H1 (cell line): Measurements from ENCODE around the gene UBE2J1. TPM values are rescaled to one million over a fixed set of nuclear protein-coding genes. Genes with fewer than 3 reads are reported as not detected.
A peak's percentile ranks its signal among the peaks of the same experiment; 100 is the strongest.
"Not testable (repeated sequence)": the region's sequence is repeated elsewhere in the genome, so short reads cannot be mapped to it uniquely, and the experiment has no call there.

Source experiments
- CTCF ChIA-PET: fragments of 300-600 bp; sonication (Branson Sonifier 250); formaldehyde crosslinking; loops from one replicate; lab custom pipeline; 2021; ENCODE audit not compliant: partially characterized antibody; lab: Charles Lee
- POLR2A ChIA-PET: fragments of 300-600 bp; sonication (Branson Sonifier 250); formaldehyde crosslinking; loops from one replicate; lab custom pipeline; 2021; ENCODE audit warnings: inconsistent platforms; ENCODE audit not compliant: partially characterized antibody; lab: Charles Lee
- DNase-seq, 2 experiments: peaks; one replicate each; pipeline versions ENCODE4 v3.0.0 to v3.0.0-alpha.2; 2010 to 2022; ENCODE audit warnings: low spot score in 2 of 2, low read depth in 1 of 2, mixed read lengths in 1 of 2
- FAIRE-seq: peaks from 2 replicates; lab custom pipeline; 2011; peaks lifted over from hg19 to GRCh38; lab: Jason Lieb, UNC
- H2AFZ ChIP-seq: 2 replicates; pipeline ENCODE4 v1.8.1; 2012; ENCODE audit warnings: low read length, inconsistent platforms
- H2AK5ac ChIP-seq: 2 replicates; pipeline ENCODE4 v1.6.1; 2013; ENCODE audit warnings: low read depth, low read length
- H2BK120ac ChIP-seq: replicated peaks from 2 replicates; pipeline ENCODE3; 2013; ENCODE audit warnings: low read depth, low read length, inconsistent platforms
- H2BK12ac ChIP-seq: 2 replicates; pipeline ENCODE4 v1.6.1; 2013; ENCODE audit warnings: low read depth, low read length
- H2BK15ac ChIP-seq: 2 replicates; pipeline ENCODE4 v1.6.1; 2013; ENCODE audit warnings: low read length
- H2BK20ac ChIP-seq: 2 replicates; pipeline ENCODE4 v1.6.1; 2013; ENCODE audit warnings: low read length
- H2BK5ac ChIP-seq: 2 replicates; pipeline ENCODE4 v1.6.1; 2013; ENCODE audit warnings: low read depth, low read length
- H3K14ac ChIP-seq: 2 replicates; pipeline ENCODE4 v1.6.1; 2013; ENCODE audit warnings: inconsistent platforms; ENCODE audit not compliant: insufficient read length
- H3K18ac ChIP-seq: 2 replicates; pipeline ENCODE4 v1.6.1; 2013; ENCODE audit warnings: low read length; ENCODE audit errors: extremely low read depth
- H3K23ac ChIP-seq: 2 replicates; pipeline ENCODE4 v1.6.1; 2013; ENCODE audit warnings: inconsistent platforms; ENCODE audit not compliant: insufficient read length
- H3K23me2 ChIP-seq: 2 replicates; pipeline ENCODE4 v1.6.1; 2013; ENCODE audit warnings: low read depth, low read length
- H3K27ac ChIP-seq: 2 replicates; pipeline ENCODE4 v1.6.1; 2011; ENCODE audit warnings: low read depth, low read length, inconsistent platforms
- H3K27me3 ChIP-seq, 4 experiments: replicated peaks in 1 of 4; 1 replicate in 1 of 4; 2 replicates in 3 of 4; pipeline versions ENCODE4 v1.6.1 to v1.8.1; 2011 to 2013; ENCODE audit warnings: low read length in 3 of 4, mild to moderate bottlenecking in 3 of 4, inconsistent platforms in 2 of 4, mixed read lengths in 2 of 4, moderate library complexity in 1 of 4; ENCODE audit not compliant: control insufficient read depth in 3 of 4, insufficient read depth in 3 of 4; ENCODE audit errors: extremely low read depth in 1 of 4
- H3K36me3 ChIP-seq, 4 experiments: 2 replicates each; pipeline versions ENCODE4 v1.6.1 to v1.8.1; 2011 to 2013; ENCODE audit warnings: mild to moderate bottlenecking in 4 of 4, low read length in 3 of 4, moderate library complexity in 2 of 4, control low read depth in 1 of 4, inconsistent platforms in 1 of 4; ENCODE audit not compliant: insufficient read depth in 4 of 4, control insufficient read depth in 2 of 4
- H3K4ac ChIP-seq: replicated peaks from 2 replicates; pipeline ENCODE3; 2013; ENCODE audit warnings: low read length, low read depth, mixed read lengths, inconsistent platforms; ENCODE audit not compliant: insufficient read length
- H3K4me1 ChIP-seq, 4 experiments: replicated peaks in 1 of 4; 1 replicate in 1 of 4; 2 replicates in 3 of 4; pipeline versions ENCODE4 v1.6.1 to v1.8.1; 2011 to 2013; ENCODE audit warnings: low read length in 3 of 4, inconsistent platforms in 2 of 4, mixed read lengths in 1 of 4; ENCODE audit not compliant: insufficient read depth in 4 of 4, control insufficient read depth in 3 of 4
- H3K4me2 ChIP-seq, 2 experiments: 2 replicates each; pipeline versions ENCODE4 v1.6.1 to v1.8.1; 2011 to 2013; ENCODE audit warnings: low read depth in 2 of 2, low read length in 2 of 2, control low read depth in 1 of 2, inconsistent platforms in 1 of 2, mild to moderate bottlenecking in 1 of 2; ENCODE audit not compliant: insufficient read depth in 1 of 2
- H3K4me3 ChIP-seq, 4 experiments: fragments of 200-600, 300-600 bp in 1 of 4; sonication (generic), shearing (Covaris generic), sonication (Bioruptor Twin) in 1 of 4; 2 replicates each; pipeline versions ENCODE4 v1.5.1 to v1.8.1; 2011 to 2016; ENCODE audit warnings: low read length in 4 of 4, low read depth in 3 of 4, control low read depth in 2 of 4, inconsistent platforms in 2 of 4, mild to moderate bottlenecking in 2 of 4, mixed read lengths in 1 of 4, moderate library complexity in 1 of 4; ENCODE audit not compliant: insufficient read depth in 2 of 4; ENCODE audit errors: extremely low read depth in 1 of 4
- H3K56ac ChIP-seq: replicated peaks from 2 replicates; pipeline ENCODE3; 2013; ENCODE audit warnings: low read depth, mild to moderate bottlenecking, mixed read lengths, low read length, inconsistent platforms; ENCODE audit not compliant: insufficient read length
- H3K79me1 ChIP-seq: 2 replicates; pipeline ENCODE4 v1.6.1; 2013; ENCODE audit warnings: low read depth, low read length, control low read depth
- H3K79me2 ChIP-seq, 2 experiments: 2 replicates each; pipeline versions ENCODE4 v1.6.1 to v1.8.1; 2012 to 2013; ENCODE audit warnings: low read length in 2 of 2, mild to moderate bottlenecking in 2 of 2, inconsistent platforms in 1 of 2; ENCODE audit not compliant: insufficient read depth in 2 of 2, control insufficient read depth in 1 of 2
- H3K9ac ChIP-seq, 4 experiments: replicated peaks in 1 of 4; 1 replicate in 1 of 4; 2 replicates in 3 of 4; pipeline versions ENCODE4 v1.6.1 to v1.8.1; 2011 to 2013; ENCODE audit warnings: low read depth in 3 of 4, low read length in 3 of 4, control low read depth in 2 of 4, mild to moderate bottlenecking in 2 of 4, moderate library complexity in 2 of 4, inconsistent platforms in 1 of 4; ENCODE audit errors: extremely low read depth in 1 of 4
- H3K9me3 ChIP-seq, 2 experiments: 2 replicates each; pipeline versions ENCODE4 v1.6.1 to v1.8.1; 2012 to 2013; ENCODE audit warnings: mild to moderate bottlenecking in 2 of 2, moderate library complexity in 2 of 2, control low read depth in 1 of 2, inconsistent platforms in 1 of 2, low read depth in 1 of 2, low read length in 1 of 2, mixed read lengths in 1 of 2; ENCODE audit not compliant: insufficient read depth in 2 of 2
- H4K20me1 ChIP-seq, 2 experiments: replicated peaks in 1 of 2; 2 replicates each; pipeline versions ENCODE3 to v1.8.1; 2011 to 2013; ENCODE audit warnings: inconsistent platforms in 2 of 2, low read length in 2 of 2, mild to moderate bottlenecking in 1 of 2; ENCODE audit not compliant: insufficient read depth in 2 of 2, control insufficient read depth in 1 of 2
- H4K5ac ChIP-seq: 2 replicates; pipeline ENCODE4 v1.6.1; 2013; ENCODE audit warnings: low read length, low read depth, mixed read lengths, inconsistent platforms; ENCODE audit not compliant: insufficient read length
- H4K8ac ChIP-seq: 2 replicates; pipeline ENCODE4 v1.8.0; 2013; ENCODE audit warnings: mild to moderate bottlenecking, moderate library complexity, low read length, inconsistent platforms; ENCODE audit not compliant: insufficient read depth; ENCODE audit errors: extremely low read depth
- H4K91ac ChIP-seq: replicated peaks from 2 replicates; pipeline ENCODE3; 2013; ENCODE audit warnings: low read length, mixed read lengths, inconsistent platforms; ENCODE audit not compliant: insufficient read length
- CEBPB ChIP-seq: IDR thresholded peaks from 2 replicates; pipeline ENCODE4 v1.6.1; 2012; ENCODE audit warnings: low read depth, low read length
- WGBS, 2 experiments: shearing (Covaris generic) in 1 of 2; methylation state at CpG; one replicate each; pipeline versions ENCODE4 v1.1.6 to v1.1.7; 2013 to 2015; ENCODE audit warnings: low lambda C conversion rate in 2 of 2, mixed read lengths in 2 of 2, inconsistent platforms in 1 of 2, low coverage in 1 of 2, missing lambda C conversion rate in 1 of 2; ENCODE audit not compliant: insufficient replicate concordance in 2 of 2, insufficient coverage in 1 of 2, insufficient read length in 1 of 2; ENCODE audit errors: extremely low coverage in 1 of 2, missing lambda C conversion rate in 1 of 2; 5-methylcytosine and 5-hydroxymethylcytosine counted together
- polyA plus RNA-seq, 7 experiments: library from polyadenylated mRNA; depleted of rRNA in 3 of 7; stranded (reverse) in 5 of 7; unstranded in 2 of 7; fragments of >200 nt in 5 of 7; fragments of 200-250 nt in 2 of 7; gene quantifications; 1 replicate in 5 of 7; 2 replicates in 1 of 7; 4 replicates in 1 of 7; pipeline versions ENCODE4 v1.2.1 to v1.2.3, GENCODE V29; 2011 to 2013; ENCODE audit warnings: missing spikeins in 2 of 7, mixed read lengths in 2 of 7
- total RNA-seq: library from RNA; stranded (reverse); fragmentation: NEBNext Ultra II Directional; extraction: Animal tissue kit (Norgen Biotek cat#: 25700); gene quantifications from 2 replicates; pipeline ENCODE4 v1.2.1, GENCODE V29; 2021

The UBE2J1 gene
- total and polyA plus RNA-seq, 2 of the 8 experiments (the other 6 are each of a cell fraction or from before 2014, with no cell fraction given): 8.5 to 15.2 TPM

- 81 to 100% methylated on average over 1 to 4 of the region's 4 CpGs for WGBS, 2 experiments
- not testable (repeated sequence) for H3K9me3 ChIP-seq, H3K9ac ChIP-seq, H3K27me3 ChIP-seq, H2BK5ac ChIP-seq, H3K23ac ChIP-seq, H2BK20ac ChIP-seq, H3K27ac ChIP-seq, H4K20me1 ChIP-seq, H3K18ac ChIP-seq, H3K4me1 ChIP-seq, H2AFZ ChIP-seq, H2BK15ac ChIP-seq, H2BK12ac ChIP-seq, H4K91ac ChIP-seq, H2AK5ac ChIP-seq, H3K4me2 ChIP-seq, H3K23me2 ChIP-seq, H3K56ac ChIP-seq, H2BK120ac ChIP-seq, H3K14ac ChIP-seq, H3K79me1 ChIP-seq, H4K5ac ChIP-seq, H3K36me3 ChIP-seq, FAIRE-seq, H3K4ac ChIP-seq, H4K8ac ChIP-seq, H3K4me3 ChIP-seq
- ChIA-PET POLR2A (interaction anchor here (0.7 kb wide), 1 partner anchor 12 kb away, joined by 3 read pairs; no protein-coding TSS in a partner anchor), CTCF (interaction anchor here (0.6 to 2.4 kb wide), 6 partner anchors 18 to 214 kb away, joined by 3 to 9 read pairs (median 4); no protein-coding TSS in a partner anchor)
- peak in 1 of 2 experiments; percentile 19 for DNase-seq
- H3K79me2 ChIP-seq: peaks cover 0 to 12% of the 10 kb centered on the region in 2 experiments; a peak in 1 of 4 replicates
- TF ChIP-seq CEBPB: peak; percentile 46; the same call in 1 of the 2 replicates
These were observed 45.4 kb upstream of the UBE2J1 start for GRCh38 chr6:89397884-89398283.
